Hepatocyte (in vitro differentiated cells): ENCODE results near the gene RBM19. TPM values are rescaled to one million over a fixed set of nuclear protein-coding genes. Genes with fewer than 3 reads are reported as not detected.
"Not testable (repeated sequence)": the region's sequence is repeated elsewhere in the genome, so short reads cannot be mapped to it uniquely, and the experiment has no call there.

Source experiments
- DNase-seq: peaks from one replicate; pipeline ENCODE4 v3.0.0-alpha.2; 2016; ENCODE audit warnings: low spot score
- H2AFZ ChIP-seq: fragments of 200-600 bp; sonication (generic); 2 replicates; pipeline ENCODE4 v1.6.0; 2016; ENCODE audit warnings: antibody characterized with exemption, mild to moderate bottlenecking
- H3K27ac ChIP-seq: fragments of 200-600 bp; sonication (generic); 2 replicates; pipeline ENCODE4 v1.5.1; 2016; ENCODE audit warnings: mild to moderate bottlenecking
- H3K27me3 ChIP-seq: fragments of 200-600 bp; sonication (generic); 2 replicates; pipeline ENCODE4 v1.6.1; 2016
- H3K36me3 ChIP-seq: fragments of 200-600 bp; sonication (generic); replicated peaks from 2 replicates; pipeline ENCODE4 v1.5.1; 2016; ENCODE audit warnings: low read depth; ENCODE audit not compliant: insufficient read depth
- H3K4me1 ChIP-seq: fragments of 200-600 bp; sonication (generic); 2 replicates; pipeline ENCODE4 v1.5.1; 2016; ENCODE audit warnings: mild to moderate bottlenecking, moderate library complexity; ENCODE audit not compliant: insufficient read depth
- H3K4me2 ChIP-seq: fragments of 200-600 bp; sonication (generic); 2 replicates; pipeline ENCODE4 v1.6.0; 2016
- H3K4me3 ChIP-seq: fragments of 200-600 bp; sonication (generic); 2 replicates; pipeline ENCODE4 v1.5.1; 2016; ENCODE audit warnings: mild to moderate bottlenecking
- H3K79me2 ChIP-seq: fragments of 200-600 bp; sonication (generic); 2 replicates; pipeline ENCODE4 v1.6.0; 2017; ENCODE audit warnings: mild to moderate bottlenecking
- H3K9me2 ChIP-seq: fragments of 200-600 bp; sonication (generic); replicated peaks from 2 replicates; pipeline ENCODE4 v1.6.0; 2017; ENCODE audit warnings: mild to moderate bottlenecking; ENCODE audit not compliant: insufficient read depth
- H3K9me3 ChIP-seq: fragments of 200-600 bp; sonication (generic); 2 replicates; pipeline ENCODE4 v1.5.1; 2016; ENCODE audit warnings: low read depth, mild to moderate bottlenecking
- H4K20me1 ChIP-seq: fragments of 200-600 bp; sonication (generic); 2 replicates; pipeline ENCODE4 v1.6.0; 2016; ENCODE audit warnings: mild to moderate bottlenecking; ENCODE audit not compliant: insufficient read depth, poor library complexity, severe bottlenecking
- EZH2 ChIP-seq: fragments of 200-600 bp; sonication (generic); IDR thresholded peaks from 2 replicates; pipeline ENCODE4 v1.6.1; 2016; ENCODE audit warnings: antibody characterized with exemption, mild to moderate bottlenecking, borderline replicate concordance
- EZH2phosphoT487 ChIP-seq: fragments of 200-600 bp; sonication (generic); IDR thresholded peaks from one replicate; pipeline ENCODE4 v1.6.1; 2018; ENCODE audit warnings: antibody characterized with exemption, mild to moderate bottlenecking, low read depth, moderate library complexity; ENCODE audit not compliant: unreplicated experiment, severe bottlenecking
- WGBS: methylation state at CpG from one replicate; pipeline ENCODE4 v1.1.6; 2016; ENCODE audit warnings: low lambda C conversion rate; ENCODE audit errors: missing lambda C conversion rate; 5-methylcytosine and 5-hydroxymethylcytosine counted together
- polyA plus RNA-seq: library from polyadenylated mRNA; unstranded; fragments of >200 nt; fragmentation: Nextera tagmentation; extraction: Ambion mirVana; gene quantifications from 2 replicates; pipeline ENCODE4 v1.2.1, GENCODE V29; 2016
- total RNA-seq: library from RNA; depleted of rRNA; stranded (reverse); fragments of >200 nt; gene quantifications from 2 replicates; pipeline ENCODE4 v1.2.3, GENCODE V29; 2014
- TF ChIP-seq, protein P1 (sequence below): fragments of 200-600 bp; sonication (generic); IDR thresholded peaks from 2 replicates; pipeline ENCODE4 v1.5.1; 2016; ENCODE audit warnings: antibody characterized with exemption, mild to moderate bottlenecking; ENCODE audit not compliant: poor library complexity

Gene RBM19
- total and polyA plus RNA-seq, 2 experiments from 2014 or later, result 14.5 to 16.8 TPM

DNA sequence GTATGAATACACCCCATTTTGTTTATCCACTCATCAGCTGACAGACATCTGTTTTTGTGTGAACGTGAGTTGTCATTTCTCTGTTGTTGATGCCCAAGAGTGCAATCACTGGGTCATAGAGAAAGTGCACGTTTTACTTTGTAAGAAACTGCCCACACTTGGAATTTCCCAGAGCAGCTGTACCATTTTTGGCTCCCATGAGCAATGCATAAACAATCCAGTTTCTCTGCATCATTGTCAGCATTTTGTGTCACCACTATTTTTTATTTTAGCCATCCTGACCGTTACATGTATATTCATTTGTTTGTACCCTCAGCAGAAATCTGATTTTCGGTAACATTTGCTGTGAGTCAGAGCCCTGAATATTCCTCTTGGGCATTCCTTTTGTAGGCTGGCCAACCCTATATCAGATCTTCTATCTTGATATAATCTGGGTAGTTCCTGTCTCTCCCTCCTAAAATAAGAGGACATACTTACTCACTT is 62.7 kb downstream of the RBM19 start:
- no peak overlapping the region for H3K4me3 ChIP-seq
- no peak for DNase-seq
- no peak overlapping the region for H3K27ac ChIP-seq
- H3K9me3 ChIP-seq, result no peaks in the 10 kb centered on the region
- no peaks in the 10 kb centered on the region for H3K36me3 ChIP-seq
- WGBS, result 92% methylated on average over 4 of the region's 4 CpGs
- H3K4me2 ChIP-seq, result no peak overlapping the region
- no peaks in the 10 kb centered on the region for H4K20me1 ChIP-seq
- H3K79me2 ChIP-seq, result no peaks in the 10 kb centered on the region
- peaks cover 11% of the 10 kb centered on the region for H3K4me1 ChIP-seq
- no peak overlapping the region for H2AFZ ChIP-seq
- TF ChIP-seq EZH2, result no peak
- TF ChIP-seq, protein P1, sequence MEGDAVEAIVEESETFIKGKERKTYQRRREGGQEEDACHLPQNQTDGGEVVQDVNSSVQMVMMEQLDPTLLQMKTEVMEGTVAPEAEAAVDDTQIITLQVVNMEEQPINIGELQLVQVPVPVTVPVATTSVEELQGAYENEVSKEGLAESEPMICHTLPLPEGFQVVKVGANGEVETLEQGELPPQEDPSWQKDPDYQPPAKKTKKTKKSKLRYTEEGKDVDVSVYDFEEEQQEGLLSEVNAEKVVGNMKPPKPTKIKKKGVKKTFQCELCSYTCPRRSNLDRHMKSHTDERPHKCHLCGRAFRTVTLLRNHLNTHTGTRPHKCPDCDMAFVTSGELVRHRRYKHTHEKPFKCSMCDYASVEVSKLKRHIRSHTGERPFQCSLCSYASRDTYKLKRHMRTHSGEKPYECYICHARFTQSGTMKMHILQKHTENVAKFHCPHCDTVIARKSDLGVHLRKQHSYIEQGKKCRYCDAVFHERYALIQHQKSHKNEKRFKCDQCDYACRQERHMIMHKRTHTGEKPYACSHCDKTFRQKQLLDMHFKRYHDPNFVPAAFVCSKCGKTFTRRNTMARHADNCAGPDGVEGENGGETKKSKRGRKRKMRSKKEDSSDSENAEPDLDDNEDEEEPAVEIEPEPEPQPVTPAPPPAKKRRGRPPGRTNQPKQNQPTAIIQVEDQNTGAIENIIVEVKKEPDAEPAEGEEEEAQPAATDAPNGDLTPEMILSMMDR, result no peak
- no peak for TF ChIP-seq EZH2phosphoT487
- H3K9me2 ChIP-seq, result no peaks in the 10 kb centered on the region
- H3K27me3 ChIP-seq, result no peaks in the 10 kb centered on the region

DNA sequence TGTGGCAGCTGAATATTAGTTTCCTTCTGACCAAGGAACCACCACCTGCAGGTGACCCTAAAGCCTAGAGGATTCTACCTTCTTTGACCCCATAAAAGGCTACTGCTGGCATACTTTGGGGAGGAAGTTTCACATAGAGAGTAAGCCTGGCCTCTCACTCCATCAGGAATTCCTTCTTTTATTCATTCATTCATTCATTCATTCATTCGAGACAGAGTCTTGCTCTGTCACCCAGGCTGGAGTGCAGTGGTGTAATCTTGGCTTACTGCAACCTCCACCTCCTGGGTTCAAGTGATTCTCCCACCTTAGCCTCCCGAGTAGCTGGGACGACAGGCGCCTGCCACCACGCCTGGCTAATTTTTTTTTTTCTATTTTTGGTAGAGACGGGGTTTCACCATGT is 64.8 kb downstream of the RBM19 start:
- H3K9me3 ChIP-seq, H3K36me3 ChIP-seq, DNase-seq, H3K27ac ChIP-seq, H2AFZ ChIP-seq, H3K4me3 ChIP-seq, H4K20me1 ChIP-seq, H3K79me2 ChIP-seq, H3K4me2 ChIP-seq, H3K9me2 ChIP-seq, H3K27me3 ChIP-seq: not testable (repeated sequence)
- 98% methylated on average over 6 of the region's 6 CpGs for WGBS
- H3K4me1 ChIP-seq, result peaks cover 11% of the 10 kb centered on the region

DNA sequence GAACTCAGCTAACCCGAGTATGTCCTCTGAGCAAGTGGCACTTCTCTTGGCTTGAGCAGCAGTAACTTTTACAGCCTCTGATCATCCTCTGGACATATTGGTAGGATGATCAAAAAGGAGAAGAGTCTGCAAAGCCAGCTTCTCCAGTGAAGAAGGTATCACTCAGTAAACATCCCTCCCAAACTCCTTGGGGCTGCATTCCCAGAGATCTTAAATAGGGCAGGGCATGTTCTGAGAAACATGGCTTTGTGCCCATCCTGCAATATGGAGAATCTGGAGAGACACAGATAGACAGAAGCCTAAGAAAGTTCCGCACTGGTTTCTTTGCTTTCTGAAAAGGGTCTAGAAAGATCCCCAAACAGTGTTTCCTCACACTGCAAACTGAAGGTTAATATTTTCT is 65.4 kb downstream of the RBM19 start:
- H3K9me3 ChIP-seq, result no peaks in the 10 kb centered on the region
- no peak overlapping the region for H3K4me3 ChIP-seq
- H3K9me2 ChIP-seq, result no peaks in the 10 kb centered on the region
- H3K36me3 ChIP-seq, result no peaks in the 10 kb centered on the region
- H3K4me1 ChIP-seq, result peaks cover 11% of the 10 kb centered on the region
- TF ChIP-seq EZH2 (no peak), EZH2phosphoT487 (no peak)
- TF ChIP-seq, protein P1, result no peak
- no peak overlapping the region for H3K4me2 ChIP-seq
- H2AFZ ChIP-seq, result no peak overlapping the region
- H4K20me1 ChIP-seq, result no peaks in the 10 kb centered on the region
- H3K79me2 ChIP-seq, result no peaks in the 10 kb centered on the region
- no peak for DNase-seq
- WGBS, result 98% methylated on average over 2 of the region's 2 CpGs
- no peak overlapping the region for H3K27ac ChIP-seq
- no peaks in the 10 kb centered on the region for H3K27me3 ChIP-seq

DNA sequence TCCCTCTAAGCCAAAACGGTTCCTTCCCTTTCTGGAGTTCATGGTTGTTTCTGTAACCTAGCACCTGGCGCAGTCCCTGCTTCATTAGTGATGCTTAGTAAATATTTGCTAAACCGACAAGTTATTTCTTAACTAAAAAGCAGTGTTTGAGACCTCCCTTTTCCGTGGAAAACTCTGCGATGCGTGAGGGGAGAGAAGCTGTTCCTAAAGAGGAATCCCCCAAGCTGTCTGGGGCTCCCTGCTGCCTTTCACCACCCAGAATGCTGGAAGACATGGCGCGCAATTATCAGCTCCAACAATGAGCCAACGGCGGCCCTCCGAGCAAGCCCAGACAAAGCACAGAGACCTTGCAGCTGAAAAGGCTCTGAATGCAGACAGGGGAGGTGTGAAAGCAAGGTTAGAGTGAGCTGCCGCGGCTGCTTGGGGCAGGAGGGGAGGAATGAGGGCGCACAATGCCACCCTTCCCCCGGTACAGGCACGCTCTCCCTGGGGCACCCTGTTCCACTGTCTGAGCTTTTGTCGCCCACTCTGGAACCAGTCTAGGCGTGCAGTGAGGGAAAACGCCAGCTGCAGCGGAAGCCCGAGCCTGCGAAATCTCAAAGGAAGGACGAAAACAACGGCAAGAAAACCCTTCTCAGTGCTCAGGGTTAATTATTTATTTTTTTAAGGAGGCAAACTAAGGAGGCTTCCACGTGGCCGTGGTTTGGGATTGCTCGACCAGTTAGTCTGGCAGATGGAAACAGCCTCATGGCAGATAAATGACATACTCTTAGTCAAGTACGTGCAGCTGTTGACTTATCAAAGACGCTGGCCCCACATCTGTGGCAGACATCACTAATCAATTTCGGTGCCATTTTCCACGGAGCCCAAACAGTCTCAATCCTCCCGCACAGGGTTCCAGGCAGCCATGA is 66.3 kb downstream of the RBM19 start:
- H3K9me2 ChIP-seq, result no peaks in the 10 kb centered on the region
- peak overlapping the region; percentile 20 for H3K27ac ChIP-seq
- no peaks in the 10 kb centered on the region for H3K36me3 ChIP-seq
- no peaks in the 10 kb centered on the region for H4K20me1 ChIP-seq
- no peaks in the 10 kb centered on the region for H3K79me2 ChIP-seq
- no peak overlapping the region for H3K4me3 ChIP-seq
- H3K9me3 ChIP-seq, result no peaks in the 10 kb centered on the region
- peak overlapping the region; percentile 29 for H2AFZ ChIP-seq
- peaks cover 11% of the 10 kb centered on the region for H3K4me1 ChIP-seq
- DNase-seq, result no peak
- 53% methylated on average over 32 of the region's 32 CpGs for WGBS
- H3K4me2 ChIP-seq, result peak overlapping the region; percentile 64
- H3K27me3 ChIP-seq, result no peaks in the 10 kb centered on the region
- TF ChIP-seq EZH2phosphoT487, result no peak
- TF ChIP-seq, protein P1, result no peak
- TF ChIP-seq EZH2, result no peak
